WI38 (cell line): Measurements from ENCODE around the gene FANCD2OS.
"Not testable (repeated sequence)": the region's sequence is repeated elsewhere in the genome, so short reads cannot be mapped to it uniquely, and the experiment has no call there.

Experiments used
- H3K4me3 ChIP-seq: 2 replicates; pipeline ENCODE4 v1.5.1; 2011; ENCODE audit warnings: low read depth, mild to moderate bottlenecking, control low read depth, low read length
- TF ChIP-seq, protein P1 (sequence below): IDR thresholded peaks from 2 replicates; pipeline ENCODE4 v1.5.1; 2012; ENCODE audit warnings: low read depth, mild to moderate bottlenecking, control low read depth, low read length

The FANCD2OS gene

DNA sequence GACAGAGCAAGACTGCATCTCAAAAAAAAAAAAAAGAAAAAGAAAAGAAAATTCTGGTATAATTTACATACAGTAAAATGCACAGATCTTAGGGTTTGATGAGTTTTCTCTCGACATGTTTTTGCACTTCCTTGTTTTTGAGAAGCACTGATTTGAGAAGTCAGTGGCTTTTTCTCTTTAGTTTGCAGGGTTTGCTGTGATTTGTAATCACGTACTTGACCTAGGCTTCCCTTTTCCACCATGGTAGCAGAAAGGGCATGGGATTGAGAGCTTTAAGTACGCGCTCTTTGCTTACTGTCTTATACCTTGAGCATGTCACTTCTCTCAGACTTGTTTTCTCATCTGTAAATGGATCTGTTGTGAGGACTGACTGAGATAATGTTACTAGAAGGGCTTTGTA lies 37.6 kb upstream of the FANCD2OS start:
- no peak overlapping the region for H3K4me3 ChIP-seq

DNA sequence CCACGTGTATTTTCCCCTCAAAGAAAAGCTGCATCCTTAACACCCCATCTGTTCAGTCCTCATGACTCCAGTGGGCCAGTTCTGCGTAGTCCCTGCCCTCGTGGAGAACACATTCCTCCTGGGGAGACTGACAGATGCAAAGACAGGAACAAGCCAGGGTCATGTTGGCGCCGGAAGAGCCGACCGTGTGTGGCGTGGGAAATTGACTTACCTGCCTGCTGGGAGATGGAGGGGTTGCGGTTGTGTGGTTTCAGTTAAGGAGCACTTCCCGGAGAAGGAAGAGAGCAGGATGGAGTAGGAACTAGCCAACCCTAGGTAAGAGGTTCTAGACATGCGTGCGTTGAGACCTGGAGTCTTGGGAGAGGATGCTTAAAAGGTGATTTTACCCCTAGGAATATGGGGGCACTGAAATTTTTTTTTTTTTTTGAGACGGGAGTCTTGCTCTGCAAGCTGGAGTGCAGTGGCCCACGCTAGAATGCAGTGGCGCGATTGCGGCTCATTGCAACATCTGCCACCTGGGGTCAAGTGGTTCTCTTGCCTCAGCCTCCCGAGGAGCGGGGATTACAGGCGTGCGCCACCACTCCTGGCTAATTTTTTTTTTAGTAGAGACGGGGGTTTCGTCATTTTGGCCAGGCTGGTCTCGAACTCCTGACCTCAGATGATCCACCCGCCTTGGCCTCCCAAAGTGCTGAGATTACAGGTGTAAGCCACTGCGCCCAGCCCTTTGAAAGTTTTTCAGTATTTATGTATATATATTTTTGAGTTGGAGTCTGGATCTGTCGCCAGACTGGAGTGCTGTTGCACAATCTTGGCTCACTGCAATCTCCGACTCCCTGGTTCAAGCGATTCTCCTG lies 34.9 kb upstream of the FANCD2OS start:
- H3K4me3 ChIP-seq: peak overlapping the region; percentile 68
- TF ChIP-seq, protein P1, sequence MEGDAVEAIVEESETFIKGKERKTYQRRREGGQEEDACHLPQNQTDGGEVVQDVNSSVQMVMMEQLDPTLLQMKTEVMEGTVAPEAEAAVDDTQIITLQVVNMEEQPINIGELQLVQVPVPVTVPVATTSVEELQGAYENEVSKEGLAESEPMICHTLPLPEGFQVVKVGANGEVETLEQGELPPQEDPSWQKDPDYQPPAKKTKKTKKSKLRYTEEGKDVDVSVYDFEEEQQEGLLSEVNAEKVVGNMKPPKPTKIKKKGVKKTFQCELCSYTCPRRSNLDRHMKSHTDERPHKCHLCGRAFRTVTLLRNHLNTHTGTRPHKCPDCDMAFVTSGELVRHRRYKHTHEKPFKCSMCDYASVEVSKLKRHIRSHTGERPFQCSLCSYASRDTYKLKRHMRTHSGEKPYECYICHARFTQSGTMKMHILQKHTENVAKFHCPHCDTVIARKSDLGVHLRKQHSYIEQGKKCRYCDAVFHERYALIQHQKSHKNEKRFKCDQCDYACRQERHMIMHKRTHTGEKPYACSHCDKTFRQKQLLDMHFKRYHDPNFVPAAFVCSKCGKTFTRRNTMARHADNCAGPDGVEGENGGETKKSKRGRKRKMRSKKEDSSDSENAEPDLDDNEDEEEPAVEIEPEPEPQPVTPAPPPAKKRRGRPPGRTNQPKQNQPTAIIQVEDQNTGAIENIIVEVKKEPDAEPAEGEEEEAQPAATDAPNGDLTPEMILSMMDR: no peak

More for the DNA sequence above, 37.6 kb upstream of the FANCD2OS start:
- TF ChIP-seq, protein P1: no peak

DNA sequence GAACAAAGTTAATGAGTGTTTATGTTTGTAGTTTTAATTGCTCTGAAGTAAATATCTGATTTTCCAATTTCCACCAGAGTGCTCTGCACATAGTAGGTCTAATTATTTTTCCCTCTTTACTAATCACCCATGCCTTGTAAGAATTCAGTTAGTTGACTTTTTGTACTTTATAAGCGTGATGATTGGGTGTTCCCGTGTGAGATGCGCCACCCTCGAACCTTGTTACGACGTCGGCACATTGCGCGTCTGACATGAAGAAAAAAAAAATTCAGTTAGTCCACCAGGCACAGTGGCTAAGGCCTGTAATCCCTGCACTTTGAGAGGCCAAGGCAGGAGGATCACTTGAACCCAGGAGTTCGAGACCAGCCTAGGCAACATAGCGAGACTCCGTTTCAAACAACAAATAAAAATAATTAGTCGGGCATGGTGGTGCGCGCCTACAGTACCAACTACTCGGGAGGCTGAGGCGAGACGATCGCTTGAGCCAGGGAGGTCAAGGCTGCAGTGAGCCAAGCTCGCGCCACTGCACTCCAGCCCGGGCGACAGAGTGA lies 33.0 kb upstream of the FANCD2OS start:
- TF ChIP-seq, protein P1: no peak
- H3K4me3 ChIP-seq: no peak overlapping the region; the same call in 1 of the 2 replicates

DNA sequence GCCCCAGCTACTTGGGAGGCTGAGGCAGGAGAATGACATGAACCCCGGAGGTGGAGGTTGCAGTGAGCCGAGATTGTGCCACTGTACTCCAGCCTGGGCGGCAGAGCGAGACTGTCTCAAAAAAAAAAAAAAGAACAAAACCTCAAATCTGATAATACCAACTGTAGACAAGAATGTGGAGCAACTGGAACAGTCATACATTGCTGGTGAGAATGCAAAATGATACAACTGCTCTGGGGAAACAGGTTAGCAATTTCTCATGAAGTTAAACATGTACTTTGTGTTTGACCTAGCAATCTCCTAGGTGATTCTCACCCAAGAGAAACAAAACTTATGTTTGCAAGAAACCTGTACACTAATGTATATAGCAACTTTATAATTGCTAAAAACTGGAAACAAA lies 29.1 kb upstream of the FANCD2OS start:
- TF ChIP-seq, protein P1: no peak
- no peak overlapping the region for H3K4me3 ChIP-seq

DNA sequence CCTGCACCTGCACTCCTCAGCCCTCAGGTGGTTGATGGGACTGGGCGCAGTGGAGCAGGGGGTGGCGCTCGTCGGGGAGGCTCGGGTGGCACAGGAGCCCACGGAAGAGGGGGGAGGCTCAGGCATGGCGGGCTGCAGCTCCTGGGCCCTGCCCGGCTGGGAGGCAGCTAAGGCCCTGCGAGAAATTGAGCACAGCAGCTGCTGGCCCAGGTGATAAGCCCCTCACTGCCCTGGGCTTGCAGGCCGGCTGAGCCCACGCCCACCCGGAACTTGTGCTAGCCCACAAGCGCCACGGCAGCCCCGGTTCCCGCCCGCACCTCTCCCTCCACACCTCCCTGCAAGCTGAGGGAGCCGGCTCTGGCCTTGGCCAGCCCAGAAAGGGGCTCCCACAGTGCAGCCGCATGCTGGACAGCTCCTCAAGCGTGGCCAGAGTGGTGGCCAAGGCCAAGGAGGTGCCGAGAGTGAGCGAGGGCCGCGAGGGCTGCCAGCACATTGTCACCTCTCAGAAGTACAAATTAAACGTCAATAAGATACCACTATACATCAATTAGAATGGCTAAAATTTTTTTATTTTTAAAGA lies 28.5 kb upstream of the FANCD2OS start:
- H3K4me3 ChIP-seq: no peak overlapping the region
- TF ChIP-seq, protein P1: no peak

DNA sequence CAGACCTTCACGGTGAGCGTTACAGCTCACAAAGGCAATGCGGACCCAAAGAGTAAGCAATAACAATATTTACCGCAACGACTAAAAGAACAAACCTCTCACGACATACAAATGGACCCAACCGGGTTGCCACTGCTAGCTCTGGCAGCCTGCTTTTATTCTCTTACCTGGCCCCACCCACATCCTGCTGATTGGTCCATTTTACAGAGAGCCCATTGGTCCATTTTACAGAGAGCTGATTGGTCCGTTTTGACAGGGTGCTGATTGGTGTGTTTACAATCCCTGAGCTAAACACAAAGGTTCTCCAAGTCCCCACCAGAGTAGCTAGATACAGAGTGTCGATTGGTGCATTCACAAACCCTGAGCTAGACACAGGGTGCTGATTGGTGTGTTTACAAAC lies 27.8 kb upstream of the FANCD2OS start:
- not testable (repeated sequence) for H3K4me3 ChIP-seq

DNA sequence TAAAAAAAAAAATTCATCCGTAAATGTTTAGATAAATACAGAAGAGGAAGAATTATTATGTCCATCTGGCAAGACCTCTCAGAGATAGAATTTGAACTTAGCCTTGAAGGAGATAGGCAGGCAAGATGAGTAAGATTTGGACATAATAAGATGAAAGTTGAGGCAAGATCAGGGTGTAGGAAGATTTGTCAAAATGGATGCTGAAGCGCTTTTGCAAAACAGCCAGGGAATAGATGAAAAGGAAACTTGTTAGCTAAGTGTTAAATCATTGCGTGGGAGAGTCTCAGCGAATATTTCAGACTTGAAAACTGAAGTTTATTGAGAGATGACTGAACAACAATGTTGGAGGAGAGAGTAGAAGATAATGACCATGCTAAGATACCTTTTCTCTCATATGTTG lies 14.7 kb upstream of the FANCD2OS start:
- TF ChIP-seq, protein P1: no peak
- H3K4me3 ChIP-seq: no peak overlapping the region
